ENCODE results near the gene MAPK10.
"Not testable (repeated sequence)": the region's sequence is repeated elsewhere in the genome, so short reads cannot be mapped to it uniquely, and the experiment has no call there.

The MAPK10 gene

GRCh38 chr4:86174506-86174905 lies 185.3 kb downstream of the MAPK10 start:
- DNase-seq: no peak

- not testable (repeated sequence) for DNase-seq
Measured at GRCh38 chr4:86168335-86168734, 191.5 kb downstream of the MAPK10 start.

GRCh38 chr4:86160426-86160825 lies 199.4 kb downstream of the MAPK10 start:
- DNase-seq: no peak

- no peak for DNase-seq
Measured at GRCh38 chr4:86159216-86159615, 200.6 kb downstream of the MAPK10 start.

- DNase-seq: no peak
Measured at GRCh38 chr4:86156531-86156930, 203.3 kb downstream of the MAPK10 start.

- no peak for DNase-seq
Measured at GRCh38 chr4:86155766-86156165, 204.1 kb downstream of the MAPK10 start.

- no peak for DNase-seq
Measured at GRCh38 chr4:86152454-86152853, 207.4 kb downstream of the MAPK10 start.

- DNase-seq: no peak
Measured at GRCh38 chr4:86151196-86151595, 208.7 kb downstream of the MAPK10 start.

- DNase-seq: no peak
Measured at GRCh38 chr4:86141161-86141560, 218.7 kb downstream of the MAPK10 start.

GRCh38 chr4:86132468-86132867 lies 227.4 kb downstream of the MAPK10 start:
- no peak for DNase-seq

GRCh38 chr4:86131456-86131855 lies 228.4 kb downstream of the MAPK10 start:
- DNase-seq: no peak

GRCh38 chr4:86130160-86130933 lies 229.5 kb downstream of the MAPK10 start:
- no peak for DNase-seq

GRCh38 chr4:86129546-86129945 lies 230.3 kb downstream of the MAPK10 start:
- no peak for DNase-seq

- no peak for DNase-seq
Measured at GRCh38 chr4:86122404-86122803, 237.4 kb downstream of the MAPK10 start.

GRCh38 chr4:86118711-86119110 lies 241.1 kb downstream of the MAPK10 start:
- no peak for DNase-seq

GRCh38 chr4:86117705-86118302 lies 242.0 kb downstream of the MAPK10 start:
- DNase-seq: no peak

GRCh38 chr4:86114563-86114962 lies 245.3 kb downstream of the MAPK10 start:
- DNase-seq: no peak

- DNase-seq: no peak
Measured at GRCh38 chr4:86108834-86109233, 251.0 kb downstream of the MAPK10 start.

- no peak for DNase-seq
Measured at GRCh38 chr4:86108137-86108536, 251.7 kb downstream of the MAPK10 start.

- DNase-seq: no peak
Measured at GRCh38 chr4:86107112-86107511, 252.7 kb downstream of the MAPK10 start.

- no peak for DNase-seq
Measured at GRCh38 chr4:86106475-86106874, 253.4 kb downstream of the MAPK10 start.

GRCh38 chr4:86101841-86102240 lies 258.0 kb downstream of the MAPK10 start:
- no peak for DNase-seq

GRCh38 chr4:86101410-86101809 lies 258.4 kb downstream of the MAPK10 start:
- no peak for DNase-seq

- DNase-seq: no peak
Measured at GRCh38 chr4:86100539-86101215, 259.2 kb downstream of the MAPK10 start.
